HEK293 (cell line): Measurements from ENCODE around the gene MYLK2.

Source experiments
- CTCF ChIA-PET: fragments of 350-600 bp; formaldehyde crosslinking; extraction: SDS; loops from one replicate; lab custom pipeline; 2021; ENCODE audit warnings: antibody characterized with exemption; lab: Yijun Ruan, JAX
- POLR2A ChIA-PET: fragments of 300-600 bp; formaldehyde crosslinking; extraction: SDS; loops from one replicate; lab custom pipeline; 2020; ENCODE audit warnings: antibody characterized with exemption, inconsistent platforms; lab: Yijun Ruan, JAX
- H3K27ac ChIP-seq: fragments of 200-500 bp; sonication (Bioruptor generic); 2 replicates; pipeline ENCODE4 v1.5.1; 2014; ENCODE audit warnings: low read depth, low read length, control low read depth, inconsistent platforms; ENCODE audit errors: extremely low read depth
- H3K36me3 ChIP-seq, 2 experiments: fragments of 200-500 bp in 1 of 2; sonication (Bioruptor generic) in 1 of 2; 1 replicate in 1 of 2; 2 replicates in 1 of 2; pipeline ENCODE4 v1.5.1; 2014 to 2017; ENCODE audit warnings: inconsistent platforms in 2 of 2, low read length in 2 of 2; ENCODE audit not compliant: control insufficient read depth in 2 of 2, insufficient read depth in 1 of 2
- H3K4me1 ChIP-seq: fragments of 200-500 bp; sonication (Bioruptor generic); 2 replicates; pipeline ENCODE4 v1.5.1; 2014; ENCODE audit warnings: mild to moderate bottlenecking, low read length, inconsistent platforms; ENCODE audit not compliant: control insufficient read depth, insufficient read depth
- H3K4me3 ChIP-seq: 2 replicates; pipeline ENCODE4 v1.5.1; 2011; ENCODE audit warnings: low read depth, mild to moderate bottlenecking, control low read depth, low read length, moderate library complexity
- H3K9me3 ChIP-seq: fragments of 200-500 bp; sonication (Bioruptor generic); 2 replicates; pipeline ENCODE4 v1.5.1; 2014; ENCODE audit warnings: low read depth, low read length, inconsistent platforms; ENCODE audit not compliant: control insufficient read depth, insufficient read depth
- ELK4 ChIP-seq: IDR thresholded peaks from 2 replicates; pipeline ENCODE4 v1.6.1; 2011; ENCODE audit warnings: mild to moderate bottlenecking, low read depth, low read length, borderline replicate concordance
- GFI1B ChIP-seq: fragments of 450-650 bp; formaldehyde crosslinking; IDR thresholded peaks from 2 replicates; pipeline ENCODE4 v1.5.1; 2016; ENCODE audit warnings: missing biosample characterization, missing genetic modification characterization
- MEIS1 ChIP-seq: sonication (generic); formaldehyde crosslinking; IDR thresholded peaks from 2 replicates; pipeline ENCODE4 v1.8.1; 2022; ENCODE audit warnings: missing genetic modification reagents, mild to moderate bottlenecking, borderline replicate concordance
- OSR2 ChIP-seq: fragments of 450-650 bp; formaldehyde crosslinking; IDR thresholded peaks from 2 replicates; pipeline ENCODE4 v1.5.1; 2016; ENCODE audit warnings: missing biosample characterization, missing genetic modification characterization
- ZBTB11 ChIP-seq: fragments of 450-650 bp; formaldehyde crosslinking; conservative IDR thresholded peaks from 2 replicates; pipeline ENCODE4 v1.5.1; 2016; ENCODE audit warnings: low read depth, missing biosample characterization, missing genetic modification characterization
- ZBTB21 ChIP-seq: fragments of 450-650 bp; formaldehyde crosslinking; IDR thresholded peaks from 2 replicates; pipeline ENCODE4 v1.5.1; 2017; ENCODE audit warnings: missing biosample characterization, missing genetic modification characterization
- ZBTB48 ChIP-seq: fragments of 450-650 bp; formaldehyde crosslinking; IDR thresholded peaks from 2 replicates; pipeline ENCODE4 v1.5.1; 2016; ENCODE audit warnings: missing biosample characterization, missing genetic modification characterization
- ZFP37 ChIP-seq: fragments of 450-650 bp; formaldehyde crosslinking; IDR thresholded peaks from 2 replicates; pipeline ENCODE4 v1.5.1; 2016; ENCODE audit warnings: missing biosample characterization, missing genetic modification characterization
- ZNF10 ChIP-seq: fragments of 450-650 bp; formaldehyde crosslinking; IDR thresholded peaks from 2 replicates; pipeline ENCODE4 v1.5.1; 2017; ENCODE audit warnings: missing biosample characterization, missing genetic modification characterization
- ZNF211 ChIP-seq: fragments of 450-650 bp; formaldehyde crosslinking; IDR thresholded peaks from 2 replicates; pipeline ENCODE4 v1.5.1; 2016; ENCODE audit warnings: low read depth, missing biosample characterization, missing genetic modification characterization
- ZNF335 ChIP-seq: fragments of 450-650 bp; formaldehyde crosslinking; conservative IDR thresholded peaks from 2 replicates; pipeline ENCODE4 v1.5.1; 2016; ENCODE audit warnings: missing biosample characterization, missing genetic modification characterization
- ZNF354C ChIP-seq: fragments of 450-650 bp; formaldehyde crosslinking; IDR thresholded peaks from 2 replicates; pipeline ENCODE4 v1.5.1; 2016; ENCODE audit warnings: missing biosample characterization, missing genetic modification characterization, low read depth, borderline replicate concordance
- ZNF37A ChIP-seq: fragments of 450-650 bp; IDR thresholded peaks from 2 replicates; pipeline ENCODE4 v1.5.1; 2018; ENCODE audit warnings: missing biosample characterization, missing genetic modification characterization
- ZNF404 ChIP-seq: fragments of 450-650 bp; formaldehyde crosslinking; IDR thresholded peaks from 2 replicates; pipeline ENCODE4 v1.5.1; 2017; ENCODE audit warnings: missing biosample characterization, missing genetic modification characterization
- ZNF555 ChIP-seq: fragments of 450-650 bp; formaldehyde crosslinking; conservative IDR thresholded peaks from 2 replicates; pipeline ENCODE4 v1.5.1; 2017; ENCODE audit warnings: missing biosample characterization, mild to moderate bottlenecking, missing genetic modification characterization, inconsistent platforms
- ZNF621 ChIP-seq: fragments of 450-650 bp; formaldehyde crosslinking; IDR thresholded peaks from 2 replicates; pipeline ENCODE4 v1.5.1; 2017; ENCODE audit warnings: missing biosample characterization, missing genetic modification characterization
- ZNF701 ChIP-seq: fragments of 450-650 bp; formaldehyde crosslinking; IDR thresholded peaks from 2 replicates; pipeline ENCODE4 v1.5.1; 2016; ENCODE audit warnings: missing biosample characterization, missing genetic modification characterization
- ZNF785 ChIP-seq: fragments of 450-650 bp; formaldehyde crosslinking; IDR thresholded peaks from 2 replicates; pipeline ENCODE4 v1.5.1; 2016; ENCODE audit warnings: missing biosample characterization, missing genetic modification characterization
- TF ChIP-seq, protein P1 (sequence below): fragments of 450-650 bp; formaldehyde crosslinking; IDR thresholded peaks from 2 replicates; pipeline ENCODE4 v1.5.1; 2016; ENCODE audit warnings: missing biosample characterization, missing genetic modification characterization
- TF ChIP-seq, protein P2 (sequence below): fragments of 450-650 bp; formaldehyde crosslinking; IDR thresholded peaks from 2 replicates; pipeline ENCODE4 v1.5.1; 2016; ENCODE audit warnings: missing biosample characterization, missing genetic modification characterization, borderline replicate concordance

The MYLK2 gene

DNA sequence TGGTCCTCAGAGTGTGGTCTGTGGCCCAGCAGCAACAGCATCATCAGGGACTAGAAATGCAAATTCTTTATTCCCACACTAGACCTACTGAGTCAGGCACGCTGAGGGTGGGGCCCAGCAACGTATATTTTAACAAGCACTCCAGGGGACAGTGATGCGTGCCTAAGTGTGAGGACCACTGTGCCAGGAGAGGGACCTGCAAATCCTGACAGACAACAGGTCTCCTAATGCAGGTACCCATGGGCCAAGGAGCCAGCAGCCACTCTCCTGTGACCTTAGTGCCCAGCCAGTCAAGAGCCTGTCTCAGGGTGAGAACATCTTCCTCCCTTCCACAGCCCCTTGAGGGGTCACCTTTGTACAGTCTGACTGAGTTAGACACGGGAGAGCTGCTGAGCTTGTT, 8.0 kb upstream of the MYLK2 start:
- TF ChIP-seq GFI1B (tag by site-specific recombination) (no peak), ZNF701 (no peak), ZNF37A (tag by site-specific recombination) (no peak), ZNF621 (tag by site-specific recombination) (no peak), ZNF10 (tag by site-specific recombination) (no peak), ZNF404 (tag by site-specific recombination) (no peak), ZNF211 (tag by site-specific recombination) (no peak), ZNF354C (tag by site-specific recombination) (no peak)
- ChIA-PET POLR2A (interaction anchor here (1.1 kb wide), 1 partner anchor 140 kb away, joined by 3 read pairs; the partner anchor contains the start of gene PDRG1), CTCF (interaction anchor here (0.8 kb wide), 1 partner anchor 25 kb away, joined by 3 read pairs; no protein-coding TSS in a partner anchor)
- peaks cover 0 to 23% of the 10 kb centered on the region in 2 experiments; a peak in 1 of 3 replicates for H3K36me3 ChIP-seq
- no peaks in the 10 kb centered on the region for H3K9me3 ChIP-seq
- H3K4me1 ChIP-seq = no peaks in the 10 kb centered on the region
- no peak overlapping the region for H3K4me3 ChIP-seq
- H3K27ac ChIP-seq = no peak overlapping the region

DNA sequence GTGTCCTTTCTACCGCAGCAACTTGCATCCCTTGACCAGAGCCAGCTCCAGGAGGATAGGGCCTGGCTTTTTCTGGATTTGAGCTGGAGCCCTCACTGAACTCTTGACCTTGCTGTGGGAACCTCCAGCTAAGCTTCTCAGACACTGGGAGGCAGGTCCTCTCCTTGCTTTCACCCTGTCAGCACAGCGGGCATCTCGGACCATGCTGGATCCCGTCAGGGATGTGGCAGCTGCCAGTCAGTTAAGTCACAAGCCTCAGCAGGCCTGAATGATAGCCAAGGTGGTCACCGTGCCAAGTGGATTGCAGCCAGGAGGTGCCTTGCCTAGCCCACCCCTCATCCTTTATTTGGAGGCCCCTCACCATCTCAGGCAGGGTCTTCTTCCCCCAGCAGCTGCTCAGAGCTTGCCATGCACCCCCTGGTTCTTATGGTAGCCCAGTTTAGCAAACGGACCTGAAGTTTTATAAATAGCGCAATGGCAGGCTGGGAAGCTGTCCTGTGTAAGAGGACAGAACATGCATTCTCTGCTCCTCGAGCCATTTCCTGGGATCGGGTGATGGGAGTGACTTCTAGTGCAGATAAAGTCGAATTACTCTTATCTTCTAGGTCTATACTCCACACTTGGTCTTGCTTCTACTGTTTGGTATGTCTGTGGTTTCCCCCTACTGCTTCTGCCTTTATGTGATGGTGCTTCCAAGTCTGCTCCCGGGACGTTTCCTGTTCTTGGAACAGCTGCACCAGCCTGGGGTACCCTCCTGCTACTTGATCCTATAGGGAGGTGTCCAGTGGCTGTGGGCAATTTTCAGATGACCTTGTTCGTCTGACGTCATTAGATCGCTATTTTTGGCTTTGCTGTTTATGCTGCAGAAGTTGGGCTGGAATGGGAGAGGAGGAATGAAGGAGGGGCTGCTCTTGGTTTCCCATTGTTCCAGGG, 7.1 kb upstream of the MYLK2 start:
- H3K36me3 ChIP-seq = peaks cover 0 to 15% of the 10 kb centered on the region in 2 experiments; a peak in 1 of 3 replicates
- no peak overlapping the region for H3K4me3 ChIP-seq
- POLR2A ChIA-PET = interaction anchor here (1.1 kb wide), 1 partner anchor 140 kb away, joined by 3 read pairs; the partner anchor contains the start of gene PDRG1
- 0 out of 2 replicates have a peak, but pooled peaks have one; percentile 36 for TF ChIP-seq ZBTB21 (tag by site-specific recombination)
- no peak for TF ChIP-seq MEIS1 (CRISPR knock-in tag)
- TF ChIP-seq, protein P1, sequence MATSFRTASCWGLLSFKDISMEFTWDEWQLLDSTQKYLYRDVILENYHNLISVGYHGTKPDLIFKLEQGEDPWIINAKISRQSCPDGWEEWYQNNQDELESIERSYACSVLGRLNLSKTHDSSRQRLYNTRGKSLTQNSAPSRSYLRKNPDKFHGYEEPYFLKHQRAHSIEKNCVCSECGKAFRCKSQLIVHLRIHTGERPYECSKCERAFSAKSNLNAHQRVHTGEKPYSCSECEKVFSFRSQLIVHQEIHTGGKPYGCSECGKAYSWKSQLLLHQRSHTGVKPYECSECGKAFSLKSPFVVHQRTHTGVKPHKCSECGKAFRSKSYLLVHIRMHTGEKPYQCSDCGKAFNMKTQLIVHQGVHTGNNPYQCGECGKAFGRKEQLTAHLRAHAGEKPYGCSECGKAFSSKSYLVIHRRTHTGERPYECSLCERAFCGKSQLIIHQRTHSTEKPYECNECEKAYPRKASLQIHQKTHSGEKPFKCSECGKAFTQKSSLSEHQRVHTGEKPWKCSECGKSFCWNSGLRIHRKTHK (tag by site-specific recombination) = no peak
- TF ChIP-seq ZFP37 = no peak
- no peak for TF ChIP-seq ELK4
- TF ChIP-seq ZBTB48 = no peak
- TF ChIP-seq ZNF785 (tag by site-specific recombination) = no peak
- peak; percentile 37 for TF ChIP-seq OSR2 (tag by site-specific recombination)
- TF ChIP-seq ZBTB11 (tag by site-specific recombination) = no peak
- TF ChIP-seq ZNF335 = no peak
- TF ChIP-seq, protein P2, sequence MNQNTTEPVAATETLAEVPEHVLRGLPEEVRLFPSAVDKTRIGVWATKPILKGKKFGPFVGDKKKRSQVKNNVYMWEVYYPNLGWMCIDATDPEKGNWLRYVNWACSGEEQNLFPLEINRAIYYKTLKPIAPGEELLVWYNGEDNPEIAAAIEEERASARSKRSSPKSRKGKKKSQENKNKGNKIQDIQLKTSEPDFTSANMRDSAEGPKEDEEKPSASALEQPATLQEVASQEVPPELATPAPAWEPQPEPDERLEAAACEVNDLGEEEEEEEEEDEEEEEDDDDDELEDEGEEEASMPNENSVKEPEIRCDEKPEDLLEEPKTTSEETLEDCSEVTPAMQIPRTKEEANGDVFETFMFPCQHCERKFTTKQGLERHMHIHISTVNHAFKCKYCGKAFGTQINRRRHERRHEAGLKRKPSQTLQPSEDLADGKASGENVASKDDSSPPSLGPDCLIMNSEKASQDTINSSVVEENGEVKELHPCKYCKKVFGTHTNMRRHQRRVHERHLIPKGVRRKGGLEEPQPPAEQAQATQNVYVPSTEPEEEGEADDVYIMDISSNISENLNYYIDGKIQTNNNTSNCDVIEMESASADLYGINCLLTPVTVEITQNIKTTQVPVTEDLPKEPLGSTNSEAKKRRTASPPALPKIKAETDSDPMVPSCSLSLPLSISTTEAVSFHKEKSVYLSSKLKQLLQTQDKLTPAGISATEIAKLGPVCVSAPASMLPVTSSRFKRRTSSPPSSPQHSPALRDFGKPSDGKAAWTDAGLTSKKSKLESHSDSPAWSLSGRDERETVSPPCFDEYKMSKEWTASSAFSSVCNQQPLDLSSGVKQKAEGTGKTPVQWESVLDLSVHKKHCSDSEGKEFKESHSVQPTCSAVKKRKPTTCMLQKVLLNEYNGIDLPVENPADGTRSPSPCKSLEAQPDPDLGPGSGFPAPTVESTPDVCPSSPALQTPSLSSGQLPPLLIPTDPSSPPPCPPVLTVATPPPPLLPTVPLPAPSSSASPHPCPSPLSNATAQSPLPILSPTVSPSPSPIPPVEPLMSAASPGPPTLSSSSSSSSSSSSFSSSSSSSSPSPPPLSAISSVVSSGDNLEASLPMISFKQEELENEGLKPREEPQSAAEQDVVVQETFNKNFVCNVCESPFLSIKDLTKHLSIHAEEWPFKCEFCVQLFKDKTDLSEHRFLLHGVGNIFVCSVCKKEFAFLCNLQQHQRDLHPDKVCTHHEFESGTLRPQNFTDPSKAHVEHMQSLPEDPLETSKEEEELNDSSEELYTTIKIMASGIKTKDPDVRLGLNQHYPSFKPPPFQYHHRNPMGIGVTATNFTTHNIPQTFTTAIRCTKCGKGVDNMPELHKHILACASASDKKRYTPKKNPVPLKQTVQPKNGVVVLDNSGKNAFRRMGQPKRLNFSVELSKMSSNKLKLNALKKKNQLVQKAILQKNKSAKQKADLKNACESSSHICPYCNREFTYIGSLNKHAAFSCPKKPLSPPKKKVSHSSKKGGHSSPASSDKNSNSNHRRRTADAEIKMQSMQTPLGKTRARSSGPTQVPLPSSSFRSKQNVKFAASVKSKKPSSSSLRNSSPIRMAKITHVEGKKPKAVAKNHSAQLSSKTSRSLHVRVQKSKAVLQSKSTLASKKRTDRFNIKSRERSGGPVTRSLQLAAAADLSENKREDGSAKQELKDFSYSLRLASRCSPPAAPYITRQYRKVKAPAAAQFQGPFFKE (tag by site-specific recombination) = no peak
- no peak for TF ChIP-seq ZNF555 (tag by site-specific recombination)

More for the DNA sequence above, 7.1 kb upstream of the MYLK2 start:
- Histone ChIP-seq H3K27ac (no peak overlapping the region), H3K4me1 (no peaks in the 10 kb centered on the region), H3K9me3 (no peaks in the 10 kb centered on the region)
- CTCF ChIA-PET = interaction anchor here (0.6 to 3.7 kb wide), 3 partner anchors 11 to 463 kb away, joined by 3 to 15 read pairs (median 4); no protein-coding TSS in a partner anchor
